ENCODE measurements around the gene GALNT3. TPM values are rescaled to one million over a fixed set of nuclear protein-coding genes. Genes with fewer than 3 reads are reported as not detected.

Gene GALNT3
- total RNA-seq = 0.16 and 0.37 TPM in 2 replicates
- polyA plus RNA-seq (2012) = 0.47 TPM

DNA sequence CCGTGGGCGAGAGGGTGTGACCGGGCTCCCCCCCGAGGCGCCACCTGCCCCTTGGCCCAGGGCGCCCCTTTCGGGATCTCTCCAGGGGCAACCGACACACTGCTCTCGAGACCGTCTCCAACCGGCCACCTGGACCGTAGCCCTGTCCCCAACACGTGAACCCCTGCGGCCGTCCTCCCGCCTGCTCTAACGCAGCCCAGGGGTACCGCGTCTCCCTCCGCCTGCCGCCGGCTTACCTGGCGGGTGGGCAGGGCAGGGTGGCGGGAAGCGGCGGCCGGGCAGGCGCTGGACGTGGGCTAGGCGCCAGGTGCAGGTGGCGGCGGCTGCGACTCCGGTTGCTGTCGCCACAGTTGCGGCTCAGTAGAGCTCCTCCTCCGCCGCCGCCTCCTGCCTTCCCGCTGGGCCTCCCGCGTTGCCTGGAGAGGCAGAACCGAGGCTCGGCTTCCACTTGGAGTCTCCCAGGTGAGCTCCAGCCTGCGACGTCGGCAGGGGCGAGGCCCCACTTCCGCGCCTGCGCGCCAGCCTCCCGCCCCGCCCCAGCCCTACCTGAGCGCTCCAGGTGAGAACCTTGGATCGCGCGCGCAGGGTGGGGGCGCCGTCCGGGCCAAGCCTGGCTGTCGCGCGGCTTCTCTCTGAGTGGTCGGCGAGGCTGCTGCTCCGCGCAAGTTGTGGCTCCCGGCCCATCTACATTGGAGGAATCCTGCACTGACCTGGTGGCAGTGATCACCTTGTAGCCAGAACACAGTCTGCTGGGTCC is at the start of gene GALNT3:
TSS of gene GALNT3 (minus strand) at position 469 of the 757 bp plus-strand sequence. CDS start 23,547 bp downstream, outside the sequence.
- no peak for DNase-seq (ENCODE audit: low read depth)

- DNase-seq (ENCODE audit: low read depth) = no peak
Observed at GRCh38 chr2:165843351-165843750, 49.3 kb upstream of the GALNT3 start.

GRCh38 chr2:165840333-165840958 is 46.4 kb upstream of the GALNT3 start:
- no peak for DNase-seq (ENCODE audit: low read depth)

GRCh38 chr2:165839610-165840009 is 45.6 kb upstream of the GALNT3 start:
- no peak for DNase-seq (ENCODE audit: low read depth)

DNA sequence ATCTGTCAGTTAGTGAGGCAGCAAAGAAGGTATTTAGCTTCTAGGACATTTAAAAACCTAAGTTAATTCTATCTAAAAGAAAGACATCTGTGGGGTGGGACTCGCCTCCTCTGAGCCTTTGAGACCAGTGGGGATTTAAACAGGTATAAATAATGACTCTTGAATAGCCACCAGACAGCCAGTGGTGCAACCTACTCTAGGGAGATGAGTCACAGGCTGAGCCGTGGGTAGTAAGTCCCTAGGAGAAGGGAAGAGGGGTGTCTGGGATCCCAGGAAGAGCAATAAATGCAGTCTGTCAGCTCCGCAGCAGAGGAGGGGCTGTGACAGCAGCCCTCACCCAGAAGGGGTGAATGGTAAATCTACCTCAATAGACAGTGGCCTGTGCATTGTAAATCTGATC is 43.1 kb upstream of the GALNT3 start:
- DNase-seq (ENCODE audit: low read depth) = no peak

DNA sequence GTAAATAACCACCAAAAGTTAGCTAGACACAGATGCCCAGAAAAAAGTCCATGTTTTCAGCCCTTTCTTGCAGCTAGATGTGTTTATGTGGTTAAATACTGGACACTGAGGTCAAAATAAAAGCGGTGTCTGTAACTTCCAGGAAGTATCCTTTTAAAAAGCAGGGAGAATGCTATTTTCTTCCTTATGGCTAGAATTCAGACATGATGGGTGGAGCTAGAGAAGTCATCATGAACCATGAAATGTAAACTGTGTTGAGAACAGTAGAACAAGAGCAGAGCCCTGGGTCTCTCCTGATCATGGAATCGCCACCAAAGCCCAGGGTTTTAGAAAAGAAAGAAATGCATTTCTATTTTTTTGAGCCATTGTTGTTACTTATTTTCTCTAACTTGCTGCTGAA is 41.3 kb upstream of the GALNT3 start:
- no peak for DNase-seq (ENCODE audit: low read depth)

GRCh38 chr2:165833156-165833555 is 39.1 kb upstream of the GALNT3 start:
- DNase-seq (ENCODE audit: low read depth) = peak; percentile 31

DNA sequence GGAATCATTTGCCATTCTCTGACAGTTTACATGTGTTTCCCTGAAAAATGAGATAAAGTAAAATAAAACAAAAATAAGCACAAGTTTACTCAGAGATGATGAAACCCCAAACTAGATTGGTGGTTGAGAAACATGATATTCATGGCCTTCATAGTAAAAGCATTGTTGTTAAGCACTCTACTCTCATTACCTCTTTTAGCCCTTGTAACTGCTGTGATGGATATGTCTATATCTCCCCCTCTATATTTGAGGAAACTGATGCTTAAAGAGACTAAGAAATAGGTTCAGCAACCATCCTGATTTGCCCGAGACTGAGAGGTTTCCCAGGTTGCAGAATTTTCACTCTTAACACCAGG is 33.9 kb upstream of the GALNT3 start:
- DNase-seq (ENCODE audit: low read depth) = no peak

DNA sequence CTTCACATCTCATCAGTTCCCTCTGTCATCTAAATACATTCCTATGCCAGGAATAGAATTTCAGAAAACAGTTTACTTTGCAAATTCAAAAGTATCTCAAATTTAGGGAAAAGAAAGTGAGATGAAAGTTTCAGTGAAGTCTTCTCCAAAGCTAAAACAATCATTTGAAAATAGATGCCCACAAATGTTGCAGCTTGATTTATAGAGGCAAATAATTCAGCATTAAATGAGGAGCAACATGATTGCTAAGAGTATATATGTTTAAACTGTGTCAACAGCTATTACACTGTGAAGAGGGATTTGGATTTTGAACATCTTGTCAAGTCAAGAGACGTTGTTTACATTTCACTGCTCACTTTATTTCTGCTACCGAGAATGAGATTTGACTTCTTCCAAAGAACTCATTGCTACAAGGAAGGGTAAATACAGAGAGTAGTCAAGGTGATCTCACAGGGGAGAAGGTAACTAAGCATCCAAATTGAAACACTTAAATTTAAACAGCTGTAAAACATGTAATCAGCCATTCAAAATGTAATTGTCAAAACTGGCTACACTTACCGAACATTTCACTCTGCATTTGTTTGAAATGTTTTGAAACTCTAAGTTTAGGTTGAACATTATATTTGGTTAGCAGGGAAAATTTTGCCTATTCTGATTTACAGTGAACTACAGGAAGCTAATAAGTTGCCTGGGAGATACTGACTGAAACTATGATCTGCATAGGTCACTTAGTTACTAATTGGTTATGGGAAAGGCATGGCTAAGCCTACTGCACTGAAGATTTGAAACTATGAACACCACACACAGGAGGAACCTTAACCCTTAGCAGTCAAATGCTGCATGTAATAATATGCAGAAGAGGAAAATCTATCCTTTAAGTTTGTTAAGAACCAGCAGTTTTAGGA is 33.2 kb upstream of the GALNT3 start:
- DNase-seq (ENCODE audit: low read depth) = no peak

- DNase-seq (ENCODE audit: low read depth) = peak; percentile 69
Observed at GRCh38 chr2:165825041-165825440, 31.0 kb upstream of the GALNT3 start.

DNA sequence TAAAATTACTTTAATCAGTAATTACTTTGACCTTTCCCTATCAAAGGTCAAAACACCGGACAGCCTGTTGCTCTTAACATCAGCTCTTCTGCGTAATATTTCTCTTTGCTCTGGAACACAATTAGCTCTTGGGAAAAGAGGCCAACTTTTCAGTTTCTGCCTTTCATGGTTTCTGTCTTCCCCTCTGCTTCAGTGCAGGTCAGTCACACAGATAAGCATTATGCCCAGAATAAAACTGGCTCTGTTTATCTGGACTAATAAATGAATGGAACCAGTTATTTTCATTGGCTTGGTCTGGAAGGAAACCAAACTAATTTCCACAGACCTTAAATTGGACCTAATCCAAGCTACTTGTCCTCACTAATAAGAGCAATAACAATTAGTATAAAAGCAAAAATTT is 26.2 kb upstream of the GALNT3 start:
- DNase-seq (ENCODE audit: low read depth) = no peak

DNA sequence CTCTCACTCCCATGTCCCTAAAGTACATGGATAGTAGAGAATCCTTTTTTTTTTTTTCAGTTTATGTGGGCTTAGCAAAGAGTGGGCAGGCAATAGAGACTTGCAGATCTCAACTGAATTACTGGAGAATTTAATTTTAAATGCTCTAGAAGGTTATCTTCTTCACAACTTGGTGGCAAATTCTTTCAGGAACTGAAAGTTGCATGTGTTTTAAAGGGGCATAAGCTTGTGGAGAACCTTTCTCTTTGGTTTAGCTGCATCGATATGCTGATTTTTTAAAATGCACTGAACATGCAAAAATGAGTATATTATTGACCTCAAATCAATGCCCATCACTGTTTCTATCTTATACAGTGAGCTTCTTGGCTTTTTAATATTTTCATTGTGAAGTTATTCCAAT is 24.9 kb upstream of the GALNT3 start:
- no peak for DNase-seq (ENCODE audit: low read depth)

- DNase-seq (ENCODE audit: low read depth) = no peak
Observed at GRCh38 chr2:165815299-165816141, 21.5 kb upstream of the GALNT3 start.

DNA sequence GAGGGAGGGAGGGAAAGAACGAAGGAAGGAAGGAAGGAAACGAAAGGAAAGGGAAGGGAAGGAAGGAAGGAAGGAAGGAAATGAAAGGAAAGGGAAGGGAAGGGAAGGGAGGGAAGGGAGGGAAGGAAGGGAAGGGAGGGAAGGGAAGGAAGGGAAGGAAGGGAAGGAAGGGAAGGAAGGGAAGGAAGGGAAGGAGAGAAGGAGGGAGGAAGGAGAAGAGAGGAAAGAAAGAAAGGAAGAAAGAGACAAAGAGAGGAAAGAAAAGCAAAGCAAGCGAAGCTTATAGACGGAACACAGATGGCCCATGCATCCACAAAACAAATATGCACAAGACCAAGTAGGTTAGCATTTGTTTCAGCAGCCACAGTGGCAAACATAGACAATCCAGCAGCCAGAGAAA is 20.4 kb upstream of the GALNT3 start:
- DNase-seq (ENCODE audit: low read depth) = no peak

DNA sequence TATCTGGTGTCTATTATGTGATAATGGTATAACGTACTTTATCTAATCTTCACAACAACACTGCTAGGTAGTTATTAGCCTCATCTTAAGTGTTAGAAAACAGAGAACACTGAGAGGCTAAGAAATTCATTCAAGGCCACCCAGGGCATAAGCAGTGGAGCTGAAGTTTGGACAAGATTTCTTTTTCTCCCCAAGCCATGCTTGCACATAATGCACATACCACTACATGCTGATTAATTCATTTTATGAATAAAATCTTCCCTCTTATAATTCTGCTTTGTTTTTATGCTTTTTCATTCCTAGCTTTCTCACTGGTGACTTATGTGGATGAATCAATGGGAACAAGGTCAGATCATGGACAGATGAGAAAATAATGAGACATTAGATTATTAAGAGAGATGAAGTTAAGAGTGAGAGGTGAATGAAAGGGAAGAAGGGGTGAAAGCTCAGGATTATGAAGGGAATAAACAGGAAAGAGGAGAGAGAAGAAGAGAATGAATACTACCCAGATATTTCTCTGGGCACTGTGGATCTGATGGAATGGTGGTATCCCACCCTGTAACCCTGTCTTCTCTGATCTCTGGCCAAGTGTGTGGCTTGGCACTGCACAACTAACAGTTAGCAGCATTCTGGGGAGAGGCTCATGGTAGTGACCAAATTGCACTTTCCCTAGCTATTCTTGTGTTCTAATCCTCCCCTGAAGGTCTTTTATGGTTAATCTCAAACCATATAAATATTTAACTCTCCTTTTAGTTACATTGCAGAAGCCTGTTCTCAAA is 17.7 kb upstream of the GALNT3 start:
- peak; percentile 32 for DNase-seq (ENCODE audit: low read depth)

- DNase-seq (ENCODE audit: low read depth) = no peak
Observed at GRCh38 chr2:165810418-165810817, 16.4 kb upstream of the GALNT3 start.

- DNase-seq (ENCODE audit: low read depth) = no peak
Observed at GRCh38 chr2:165804719-165805118, 10.7 kb upstream of the GALNT3 start.

DNA sequence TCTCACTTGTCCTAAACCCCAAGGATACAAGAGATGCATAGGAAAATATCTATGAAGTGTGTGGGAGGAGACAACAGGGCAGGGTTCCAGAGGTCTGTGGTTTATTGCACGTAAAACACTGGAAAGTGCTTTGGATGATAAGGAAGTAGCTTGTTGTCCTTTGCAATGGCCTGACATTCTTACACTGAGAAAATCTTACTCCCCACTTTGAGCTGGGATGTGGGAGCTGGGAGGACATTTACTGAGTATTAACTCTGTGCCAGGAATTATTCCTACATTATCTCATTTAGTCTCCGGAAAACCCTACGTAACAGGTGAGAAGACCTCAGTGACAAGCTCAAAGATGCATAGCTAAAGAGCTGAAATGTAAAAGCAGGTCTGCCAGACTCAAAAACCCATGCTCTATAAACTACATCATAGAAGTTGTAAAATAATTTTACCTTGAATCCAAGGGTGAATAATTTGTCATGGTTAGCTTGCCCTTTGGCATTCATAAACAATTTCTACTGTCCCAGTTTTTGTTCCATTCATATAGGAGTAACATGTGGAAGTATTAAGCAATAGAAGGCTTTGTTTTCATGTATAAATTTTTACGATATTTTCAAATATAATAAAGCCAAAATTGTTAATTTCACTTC is 9.2 kb upstream of the GALNT3 start:
- no peak for DNase-seq (ENCODE audit: low read depth)

DNA sequence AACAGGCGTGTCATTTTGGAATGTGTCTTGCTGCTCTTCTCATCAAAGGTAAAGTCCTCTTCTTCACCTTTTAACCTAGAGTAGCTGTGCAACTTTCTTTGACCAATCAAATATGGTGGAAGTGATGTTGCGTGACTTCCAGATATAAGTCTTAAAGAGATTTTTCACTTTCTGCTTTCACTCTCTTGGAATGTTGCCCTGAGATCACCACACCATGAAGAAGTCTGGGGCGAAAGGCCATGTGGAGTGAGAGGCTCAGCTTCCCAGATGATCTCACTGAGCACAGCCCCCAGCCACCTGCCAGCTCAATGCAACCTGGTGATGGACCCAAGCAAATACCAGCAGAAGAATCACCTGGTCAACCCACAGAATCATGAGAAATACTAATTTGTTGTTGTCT is 7.1 kb upstream of the GALNT3 start:
- DNase-seq (ENCODE audit: low read depth) = no peak
